Activated naive CD8-positive, alpha-beta T cell treated with anti-CD3 and anti-CD28 coated beads for 36 hours (primary cell): ENCODE results near the gene NACC1. TPM values are rescaled to one million over a fixed set of nuclear protein-coding genes. Genes with fewer than 3 reads are reported as not detected.

ENCODE experiments used
- DNase-seq: peaks from one replicate; pipeline ENCODE4 v3.0.0; 2021
- H3K27ac Mint-ChIP-seq: one replicate; pipeline ENCODE4 v1.8.0; 2022; ENCODE audit warnings: mild to moderate bottlenecking, moderate library complexity, mixed read lengths
- H3K27me3 Mint-ChIP-seq: one replicate; pipeline ENCODE4 v1.8.0; 2022; ENCODE audit warnings: mild to moderate bottlenecking, mixed read lengths
- H3K36me3 Mint-ChIP-seq: one replicate; pipeline ENCODE4 v1.8.0; 2021; ENCODE audit warnings: mild to moderate bottlenecking, mixed read lengths
- H3K4me1 Mint-ChIP-seq: one replicate; pipeline ENCODE4 v1.8.0; 2021; ENCODE audit warnings: mixed read lengths
- H3K4me3 Mint-ChIP-seq: one replicate; pipeline ENCODE4 v1.8.0; 2022; ENCODE audit warnings: mild to moderate bottlenecking, moderate library complexity, mixed read lengths
- H3K9me3 Mint-ChIP-seq: one replicate; pipeline ENCODE4 v1.8.0; 2022; ENCODE audit warnings: mixed read lengths
- total RNA-seq, 2 experiments: library from RNA; stranded (reverse); gene quantifications; one replicate each; pipeline ENCODE4 v1.2.3, GENCODE V29; 2021

Gene NACC1
- total RNA-seq, 2 experiments from 2014 or later, result 81.2 to 83.8 TPM

DNA sequence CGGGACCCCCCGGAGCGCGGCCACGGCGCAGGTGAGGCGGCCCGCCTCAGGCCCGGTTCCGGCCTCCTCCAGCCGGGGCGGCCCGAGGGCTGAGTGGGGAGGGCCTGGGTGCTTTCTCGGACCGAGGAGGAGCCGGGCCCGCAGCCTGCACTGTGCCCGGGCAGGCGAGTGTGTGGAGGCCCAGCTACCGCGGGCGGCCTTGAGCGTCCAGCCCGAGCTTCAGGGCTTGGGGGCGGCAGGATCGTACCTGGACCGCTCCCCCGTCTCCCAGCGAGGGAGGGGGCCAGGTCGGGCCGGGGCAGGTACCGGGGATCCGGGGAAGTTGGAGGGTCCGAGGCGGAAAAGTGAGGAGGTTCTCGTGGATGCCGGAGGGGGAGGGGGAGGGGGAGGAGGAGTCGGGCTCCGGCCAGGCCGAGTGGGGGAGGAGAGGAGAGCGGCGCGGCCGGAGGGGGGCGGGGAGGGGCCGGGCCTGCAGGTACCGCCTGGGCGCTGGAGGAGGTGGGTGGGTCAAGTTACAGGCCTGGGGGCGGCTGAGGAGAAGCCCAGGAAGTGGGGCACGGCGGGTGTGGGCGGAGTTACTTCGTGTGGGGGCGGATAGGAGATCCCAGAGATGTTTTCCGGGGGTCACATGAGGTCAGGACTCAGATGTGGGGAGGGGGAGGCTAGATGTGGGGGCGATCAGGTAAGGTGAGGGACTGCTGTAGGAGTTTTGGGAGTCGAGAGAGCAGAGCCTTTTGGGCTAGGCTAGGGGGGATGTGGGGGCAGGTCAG, 545 bp downstream of the NACC1 start:
- no peaks in the 10 kb centered on the region for H3K9me3 Mint-ChIP-seq
- H3K4me3 Mint-ChIP-seq, result peak overlapping the region; percentile 84
- H3K4me1 Mint-ChIP-seq, result peaks cover 51% of the 10 kb centered on the region
- DNase-seq, result peak; percentile 45
- no peaks in the 10 kb centered on the region for H3K27me3 Mint-ChIP-seq
- peak overlapping the region; percentile 84 for H3K27ac Mint-ChIP-seq
- peaks cover 18% of the 10 kb centered on the region for H3K36me3 Mint-ChIP-seq

DNA sequence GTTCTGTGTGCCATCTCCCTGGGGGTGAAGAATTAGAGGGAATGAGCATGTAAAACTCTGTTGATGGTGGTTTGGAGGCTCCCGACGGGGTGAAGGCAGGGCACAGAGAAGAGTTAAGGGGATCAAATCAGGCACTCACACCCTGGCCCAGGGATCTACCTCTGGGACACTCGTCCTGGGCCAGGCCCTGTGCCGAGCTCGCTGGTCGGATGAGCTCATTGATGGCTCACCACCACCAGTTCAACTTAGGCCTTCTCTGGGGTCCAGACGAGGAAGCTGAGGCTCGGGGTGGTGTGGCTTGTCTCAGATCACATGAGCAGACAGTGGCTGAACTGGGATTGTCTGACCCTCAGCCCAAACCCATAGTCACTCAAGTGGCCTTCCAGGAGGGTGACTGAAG, 1.6 kb downstream of the NACC1 start:
- Mint-ChIP-seq H3K27ac (peak overlapping the region; percentile 84), H3K4me3 (peak overlapping the region; percentile 84), H3K27me3 (no peaks in the 10 kb centered on the region), H3K9me3 (no peaks in the 10 kb centered on the region), H3K36me3 (peaks cover 16% of the 10 kb centered on the region), H3K4me1 (peaks cover 50% of the 10 kb centered on the region)
- DNase-seq, result no peak

GRCh38 chr19:13120031-13120430, 2.0 kb downstream of the NACC1 start:
- Mint-ChIP-seq H3K9me3 (no peaks in the 10 kb centered on the region), H3K4me1 (peaks cover 49% of the 10 kb centered on the region), H3K27ac (no peak overlapping the region), H3K27me3 (no peaks in the 10 kb centered on the region), H3K36me3 (peaks cover 16% of the 10 kb centered on the region), H3K4me3 (no peak overlapping the region)
- no peak for DNase-seq

- Mint-ChIP-seq H3K4me1 (peaks cover 42% of the 10 kb centered on the region), H3K9me3 (no peaks in the 10 kb centered on the region), H3K36me3 (peaks cover 11% of the 10 kb centered on the region), H3K4me3 (peak overlapping the region; percentile 43), H3K27ac (peak overlapping the region; percentile 38), H3K27me3 (no peaks in the 10 kb centered on the region)
- no peak for DNase-seq
Observed at GRCh38 chr19:13120817-13121216, 2.8 kb downstream of the NACC1 start.

DNA sequence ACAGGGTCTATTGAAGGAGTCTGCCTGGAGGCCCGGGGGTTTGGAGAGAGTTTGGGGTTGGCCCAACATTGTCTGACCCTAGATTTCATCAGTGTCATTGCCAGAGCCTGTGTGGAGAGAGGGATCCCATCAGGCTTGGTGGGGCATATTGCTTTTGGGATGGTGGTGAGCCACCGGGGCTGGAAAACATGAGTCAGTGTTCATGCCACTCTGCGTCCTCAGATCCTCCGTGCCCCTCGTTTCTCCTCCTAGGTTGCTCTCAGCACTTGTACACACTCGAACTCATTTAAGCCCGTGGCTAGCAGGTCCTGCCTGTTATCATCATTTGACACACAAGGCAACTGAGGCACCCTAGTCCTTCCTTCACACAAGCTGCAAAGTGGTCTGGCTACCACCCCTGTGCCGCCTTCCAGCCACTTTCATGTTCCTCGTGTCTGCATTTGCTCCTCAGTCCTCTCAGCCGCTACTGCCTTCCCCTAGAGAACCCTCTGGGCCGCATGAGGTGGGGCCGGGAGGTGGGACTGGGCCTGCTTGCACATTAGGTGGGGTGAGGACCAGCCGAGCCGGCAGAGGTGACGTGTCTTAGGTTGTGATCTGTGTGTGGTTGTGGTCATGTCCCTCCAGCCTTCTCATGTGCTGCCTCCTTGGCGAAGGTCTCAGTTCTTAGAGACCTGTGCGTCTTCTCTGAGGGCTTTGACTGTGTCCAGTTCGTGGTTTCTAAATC, 3.6 kb downstream of the NACC1 start:
- DNase-seq, result no peak
- peak overlapping the region; percentile 56 for H3K27ac Mint-ChIP-seq
- H3K36me3 Mint-ChIP-seq, result peaks cover 8% of the 10 kb centered on the region
- H3K4me1 Mint-ChIP-seq, result peaks cover 42% of the 10 kb centered on the region
- peak overlapping the region; percentile 43 for H3K4me3 Mint-ChIP-seq
- H3K27me3 Mint-ChIP-seq, result no peaks in the 10 kb centered on the region
- no peaks in the 10 kb centered on the region for H3K9me3 Mint-ChIP-seq

- Mint-ChIP-seq H3K4me3 (no peak overlapping the region), H3K27ac (peak overlapping the region; percentile 56), H3K4me1 (peaks cover 42% of the 10 kb centered on the region), H3K9me3 (no peaks in the 10 kb centered on the region), H3K27me3 (no peaks in the 10 kb centered on the region), H3K36me3 (peaks cover 8% of the 10 kb centered on the region)
- DNase-seq, result no peak
Observed at GRCh38 chr19:13122275-13122878, 4.3 kb downstream of the NACC1 start.

DNA sequence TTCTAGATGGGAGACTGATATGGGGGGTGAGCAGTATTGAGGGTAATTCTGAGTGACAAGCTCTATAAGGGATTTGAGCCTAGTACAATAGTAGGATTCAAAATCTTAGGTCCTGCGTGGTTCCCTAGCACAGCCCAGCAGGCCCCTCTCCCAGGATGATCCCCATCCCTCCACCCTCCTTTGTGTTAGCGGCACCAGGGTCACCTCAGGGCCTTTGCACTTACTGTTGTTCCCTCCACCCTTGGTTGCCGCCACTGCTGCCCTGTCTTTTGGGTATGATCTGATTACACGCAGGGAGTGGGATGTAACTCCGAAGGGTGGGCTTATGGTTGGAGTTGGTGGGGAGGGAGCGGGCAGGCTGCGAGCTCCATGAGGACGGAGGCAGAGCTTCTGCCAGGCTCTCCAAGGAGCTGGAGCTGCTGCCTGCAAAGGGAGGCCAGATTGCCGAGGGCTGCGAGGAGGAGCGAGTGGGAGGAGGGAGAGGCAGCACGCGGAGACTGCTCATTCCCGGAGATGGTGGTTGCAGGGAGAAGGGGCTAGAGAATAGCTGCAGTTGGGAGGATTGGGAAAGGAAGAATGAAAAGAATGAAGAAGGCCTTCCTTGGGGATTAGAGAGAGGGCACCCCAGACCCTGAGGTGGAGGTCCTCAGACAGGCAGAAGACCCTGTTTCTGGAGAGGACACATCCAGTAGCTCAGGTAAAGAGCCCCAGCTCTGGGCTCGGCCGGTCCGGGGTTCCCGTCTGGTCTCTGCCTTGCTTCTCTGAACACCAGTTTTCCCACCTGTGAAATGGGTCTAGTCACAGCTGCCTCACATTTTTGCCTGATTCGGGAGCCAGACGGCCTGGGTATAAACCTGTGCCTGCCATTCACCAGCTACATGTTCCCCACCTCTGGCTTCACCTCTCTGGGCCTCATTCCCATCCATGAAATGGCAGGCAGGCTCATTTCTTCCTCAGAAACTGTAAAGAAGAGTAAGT, 5.2 kb downstream of the NACC1 start:
- Mint-ChIP-seq H3K4me3 (no peak overlapping the region), H3K27ac (peak overlapping the region; percentile 56), H3K4me1 (peaks cover 46% of the 10 kb centered on the region), H3K9me3 (no peaks in the 10 kb centered on the region), H3K36me3 (peaks cover 8% of the 10 kb centered on the region), H3K27me3 (no peaks in the 10 kb centered on the region)
- no peak for DNase-seq

GRCh38 chr19:13127051-13127450, 9.0 kb downstream of the NACC1 start:
- Mint-ChIP-seq H3K36me3 (peaks cover 5% of the 10 kb centered on the region), H3K4me1 (peaks cover 25% of the 10 kb centered on the region), H3K4me3 (no peak overlapping the region), H3K9me3 (no peaks in the 10 kb centered on the region), H3K27me3 (no peaks in the 10 kb centered on the region), H3K27ac (no peak overlapping the region)
- DNase-seq, result no peak

DNA sequence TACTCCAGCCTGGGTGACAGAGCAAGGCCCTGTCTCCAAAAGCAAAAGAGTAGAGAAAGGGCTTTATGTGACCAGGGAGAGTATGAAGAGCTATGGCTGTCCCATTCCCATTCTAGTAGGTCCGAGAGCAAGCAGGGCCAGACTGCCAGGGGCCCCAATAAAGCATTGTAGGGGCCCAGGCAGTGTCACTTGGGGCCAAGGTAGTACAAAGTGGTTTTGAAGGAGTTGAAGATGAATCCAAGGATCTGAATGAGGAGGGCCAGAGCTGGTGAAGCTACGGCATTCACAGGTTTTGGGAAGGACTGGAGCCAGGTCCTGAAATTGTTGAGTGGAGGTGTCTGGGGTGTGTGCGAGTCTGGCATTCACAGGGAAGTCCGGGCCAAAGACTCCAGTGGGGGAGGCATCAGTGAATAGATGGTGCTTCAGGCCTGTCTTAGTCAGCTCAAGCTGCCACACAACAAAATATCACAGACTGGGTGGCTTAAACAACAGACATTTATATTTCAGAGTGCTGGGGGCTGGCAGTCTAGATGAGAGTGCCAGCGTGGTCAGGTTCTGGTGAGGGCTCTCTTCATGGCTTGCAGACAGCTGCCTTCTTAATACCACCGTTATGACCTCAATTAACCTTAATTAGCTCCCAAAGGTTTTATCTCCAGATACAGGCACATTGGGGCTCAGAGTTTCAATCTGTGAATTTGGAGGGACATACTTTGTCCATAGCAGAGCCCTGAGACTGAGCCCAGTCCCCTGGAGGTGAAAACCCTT, 9.9 kb downstream of the NACC1 start:
- H3K4me1 Mint-ChIP-seq, result peaks cover 27% of the 10 kb centered on the region
- H3K4me3 Mint-ChIP-seq, result no peak overlapping the region
- no peaks in the 10 kb centered on the region for H3K27me3 Mint-ChIP-seq
- no peak overlapping the region for H3K27ac Mint-ChIP-seq
- no peak for DNase-seq
- peaks cover 9% of the 10 kb centered on the region for H3K36me3 Mint-ChIP-seq
- no peaks in the 10 kb centered on the region for H3K9me3 Mint-ChIP-seq

- Mint-ChIP-seq H3K4me3 (no peak overlapping the region), H3K4me1 (peaks cover 29% of the 10 kb centered on the region), H3K9me3 (no peaks in the 10 kb centered on the region), H3K36me3 (peaks cover 13% of the 10 kb centered on the region), H3K27me3 (no peaks in the 10 kb centered on the region), H3K27ac (no peak overlapping the region)
- no peak for DNase-seq
Observed at GRCh38 chr19:13128583-13128982, 10.5 kb downstream of the NACC1 start.

DNA sequence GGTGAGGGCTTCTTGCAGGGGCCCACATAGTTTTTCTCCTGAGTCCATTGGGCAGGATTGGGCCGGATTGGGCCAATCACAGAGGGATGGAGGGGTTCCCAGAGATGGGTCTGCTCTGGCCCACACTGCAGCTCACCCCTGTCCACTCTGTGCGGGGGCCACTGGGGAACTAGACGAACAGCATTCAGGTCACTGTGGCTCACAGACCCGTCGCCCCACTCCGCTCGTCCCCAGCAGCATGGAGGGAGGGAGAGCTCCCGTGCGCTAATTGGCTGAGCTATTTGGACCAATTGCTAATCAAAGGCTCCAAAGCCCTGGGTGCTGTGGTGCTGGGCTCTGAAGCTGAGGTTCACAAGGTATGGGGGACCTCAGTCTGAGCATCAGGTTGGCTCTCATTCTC, 11.3 kb downstream of the NACC1 start:
- DNase-seq, result no peak
- H3K27ac Mint-ChIP-seq, result no peak overlapping the region
- H3K36me3 Mint-ChIP-seq, result peaks cover 13% of the 10 kb centered on the region
- H3K9me3 Mint-ChIP-seq, result no peaks in the 10 kb centered on the region
- H3K4me3 Mint-ChIP-seq, result no peak overlapping the region
- H3K4me1 Mint-ChIP-seq, result peaks cover 28% of the 10 kb centered on the region
- no peaks in the 10 kb centered on the region for H3K27me3 Mint-ChIP-seq

GRCh38 chr19:13130886-13131490, 12.9 kb downstream of the NACC1 start:
- peaks cover 28% of the 10 kb centered on the region for H3K4me1 Mint-ChIP-seq
- no peak overlapping the region for H3K4me3 Mint-ChIP-seq
- DNase-seq, result no peak
- H3K9me3 Mint-ChIP-seq, result no peaks in the 10 kb centered on the region
- H3K27me3 Mint-ChIP-seq, result no peaks in the 10 kb centered on the region
- H3K36me3 Mint-ChIP-seq, result peaks cover 13% of the 10 kb centered on the region
- peak overlapping the region; percentile 47 for H3K27ac Mint-ChIP-seq

- Mint-ChIP-seq H3K9me3 (no peaks in the 10 kb centered on the region), H3K4me1 (peaks cover 28% of the 10 kb centered on the region), H3K4me3 (peak overlapping the region; percentile 15), H3K27me3 (no peaks in the 10 kb centered on the region), H3K27ac (peak overlapping the region; percentile 90), H3K36me3 (peaks cover 13% of the 10 kb centered on the region)
- DNase-seq, result peak; percentile 68
Observed at GRCh38 chr19:13132471-13133180, 14.6 kb downstream of the NACC1 start.
